ENCODE data around the gene RHOBTB1. TPM values are rescaled to one million over a fixed set of nuclear protein-coding genes. Genes with fewer than 3 reads are reported as not detected.
"Not testable (repeated sequence)": the region's sequence is repeated elsewhere in the genome, so short reads cannot be mapped to it uniquely, and the experiment has no call there.

Gene RHOBTB1
- total RNA-seq, 2 donors from 2014 or later = 0.64 TPM; not detected in 1

DNA sequence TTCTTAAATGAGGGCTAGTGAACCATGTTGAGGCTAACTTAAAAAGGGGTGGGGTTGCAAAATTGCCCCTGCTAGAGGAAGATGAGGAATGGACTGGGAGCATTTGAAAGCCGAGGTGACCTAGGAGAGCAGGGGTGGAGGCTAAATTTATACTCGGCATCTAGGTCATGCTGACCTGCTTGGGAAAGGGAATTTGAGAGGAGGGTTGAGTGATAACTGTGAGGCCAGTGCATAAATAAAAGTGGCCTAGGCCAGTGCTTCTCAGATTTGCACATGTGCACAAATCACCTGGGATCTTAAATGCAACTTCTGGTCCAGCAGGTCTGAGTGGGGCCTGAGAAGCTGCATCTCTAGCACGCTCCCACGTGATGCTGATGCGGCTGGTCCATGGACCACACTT lies 95.3 kb downstream of the RHOBTB1 start:
- no peaks in the 10 kb centered on the region for H3K9me3 Mint-ChIP-seq
- ATAC-seq (no peak), DNase-seq (ENCODE audit: low spot score) (no peak)
- H3K27me3 Mint-ChIP-seq = peaks cover 0 to 6% of the 10 kb centered on the region in 2 donors
- H3K4me1 Mint-ChIP-seq (ENCODE audit: low read depth in 2 of 2) = no peaks in the 10 kb centered on the region
- no peak overlapping the region for H3K4me3 Mint-ChIP-seq
- no peaks in the 10 kb centered on the region for H3K36me3 Mint-ChIP-seq
- H3K27ac Mint-ChIP-seq = no peak overlapping the region

DNA sequence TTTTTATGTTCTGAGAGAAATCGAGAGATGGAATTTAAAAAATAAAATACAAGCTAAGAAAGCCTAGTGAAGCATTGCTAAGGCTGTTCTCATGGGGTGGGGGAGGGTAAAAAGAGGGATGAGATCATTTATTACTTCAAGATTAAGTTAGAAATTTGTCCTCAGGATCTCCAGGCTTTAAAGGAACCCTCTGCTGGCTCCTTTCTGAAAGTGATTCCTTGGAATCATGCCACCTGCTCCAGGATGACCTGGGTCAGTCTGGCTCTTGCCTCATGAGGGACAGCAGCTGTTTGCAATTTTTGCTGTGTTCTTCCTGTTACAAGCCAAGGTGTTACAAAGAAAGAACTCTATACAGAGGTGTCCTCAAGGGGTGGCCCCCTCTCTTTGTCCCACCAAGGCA lies 95.9 kb downstream of the RHOBTB1 start:
- DNase-seq (ENCODE audit: low spot score) = no peak
- peaks cover 0 to 6% of the 10 kb centered on the region in 2 donors for H3K27me3 Mint-ChIP-seq
- ATAC-seq = no peak
- no peaks in the 10 kb centered on the region for H3K4me1 Mint-ChIP-seq (ENCODE audit: low read depth in 2 of 2)
- H3K9me3 Mint-ChIP-seq = no peaks in the 10 kb centered on the region
- no peak overlapping the region for H3K27ac Mint-ChIP-seq
- no peak overlapping the region for H3K4me3 Mint-ChIP-seq
- H3K36me3 Mint-ChIP-seq = no peaks in the 10 kb centered on the region

DNA sequence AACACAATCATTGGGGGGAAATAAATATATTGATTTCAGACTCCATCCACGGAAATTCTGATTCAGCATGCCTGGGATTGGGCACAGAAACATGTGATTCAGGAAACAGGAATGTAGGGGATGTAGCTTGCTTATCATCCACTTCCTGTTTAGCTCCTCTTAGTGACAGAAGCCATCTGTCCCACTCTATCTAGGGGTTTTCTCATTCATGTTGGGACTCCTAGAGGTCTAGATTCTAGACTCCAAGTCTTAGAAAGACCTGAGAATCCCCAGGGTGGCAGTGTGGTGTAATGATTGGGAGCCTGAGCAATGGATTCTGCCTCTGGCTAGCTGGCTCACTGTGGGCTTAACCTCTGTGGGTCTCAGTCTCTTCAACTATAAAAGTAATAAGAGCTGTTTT lies 97.8 kb downstream of the RHOBTB1 start:
- no peak overlapping the region for H3K4me3 Mint-ChIP-seq
- H3K27me3 Mint-ChIP-seq = peaks cover 3 to 4% of the 10 kb centered on the region in 2 donors
- ATAC-seq = no peak
- H3K9me3 Mint-ChIP-seq = no peaks in the 10 kb centered on the region
- no peak overlapping the region for H3K27ac Mint-ChIP-seq
- no peak for DNase-seq (ENCODE audit: low spot score)
- no peaks in the 10 kb centered on the region for H3K4me1 Mint-ChIP-seq (ENCODE audit: low read depth in 2 of 2)
- H3K36me3 Mint-ChIP-seq = no peaks in the 10 kb centered on the region

DNA sequence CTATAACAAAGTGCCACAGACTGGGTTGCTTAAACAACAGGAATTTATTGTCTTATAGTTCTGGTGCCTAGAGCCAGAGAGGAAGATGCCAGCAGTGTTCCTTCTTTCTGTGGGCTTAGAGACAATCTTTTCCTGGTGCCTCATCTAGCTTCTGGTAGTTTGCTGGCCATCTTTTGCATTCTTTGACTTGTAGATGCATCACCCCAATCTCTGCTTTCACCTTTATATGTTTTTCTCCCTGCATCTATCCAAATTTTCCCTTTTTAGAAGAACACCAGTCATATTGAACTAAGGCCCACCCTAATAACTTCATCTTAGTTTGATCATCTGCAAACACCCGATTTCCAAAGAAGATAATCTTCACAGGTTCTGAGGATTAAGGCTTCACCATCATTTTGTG lies 98.9 kb downstream of the RHOBTB1 start:
- DNase-seq (ENCODE audit: low spot score) (no peak), ATAC-seq (no peak)
- no peaks in the 10 kb centered on the region for H3K9me3 Mint-ChIP-seq
- H3K27ac Mint-ChIP-seq = no peak overlapping the region
- no peaks in the 10 kb centered on the region for H3K4me1 Mint-ChIP-seq (ENCODE audit: low read depth in 2 of 2)
- no peak overlapping the region for H3K4me3 Mint-ChIP-seq
- no peaks in the 10 kb centered on the region for H3K36me3 Mint-ChIP-seq
- peaks cover 0 to 3% of the 10 kb centered on the region in 2 donors for H3K27me3 Mint-ChIP-seq

DNA sequence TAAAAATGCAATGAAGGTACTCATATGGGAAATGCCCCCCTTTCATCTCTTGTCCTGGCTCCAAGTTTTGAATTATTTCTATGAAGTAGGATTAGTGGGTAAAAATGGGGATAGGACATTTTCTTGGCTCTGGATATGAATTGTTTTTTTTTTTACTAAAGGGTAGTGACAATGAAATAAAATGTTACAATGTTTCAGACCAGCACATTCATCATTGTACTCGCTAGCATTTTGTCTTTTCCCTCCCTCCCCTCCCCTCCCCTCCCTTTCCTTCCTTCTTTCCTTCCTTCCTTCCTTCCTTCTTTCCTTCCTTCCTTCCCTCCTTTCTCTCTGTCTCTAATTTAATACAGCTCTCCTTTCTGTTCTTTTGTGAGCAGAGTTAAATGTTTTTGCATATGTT lies 101.3 kb downstream of the RHOBTB1 start:
- Mint-ChIP-seq H3K9me3 (no peaks in the 10 kb centered on the region), H3K4me1 (ENCODE audit: low read depth in 2 of 2) (no peaks in the 10 kb centered on the region), H3K27ac (no peak overlapping the region), H3K36me3 (no peaks in the 10 kb centered on the region), H3K4me3 (no peak overlapping the region), H3K27me3 (peaks cover 3 to 13% of the 10 kb centered on the region in 2 donors)
- ATAC-seq (no peak), DNase-seq (ENCODE audit: low spot score) (no peak)

DNA sequence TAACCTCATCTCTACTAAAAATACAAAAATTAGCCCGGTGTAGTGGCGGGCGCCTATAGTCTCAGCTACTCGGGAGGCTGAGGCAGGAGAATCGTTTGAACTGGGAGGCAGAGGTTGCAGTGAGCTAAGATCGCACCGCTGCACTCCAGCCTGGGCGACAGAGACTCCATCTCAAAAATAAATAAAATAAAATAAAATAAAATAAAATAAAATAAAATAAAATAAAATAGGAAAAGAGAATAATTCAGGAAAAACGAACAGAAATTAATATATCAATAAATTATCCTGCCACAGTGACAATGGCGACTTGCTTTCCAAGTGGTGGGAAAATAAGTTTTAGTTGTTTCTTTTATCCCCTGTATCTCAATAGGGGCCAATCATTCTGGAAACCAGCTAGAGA lies 102.8 kb downstream of the RHOBTB1 start:
- not testable (repeated sequence) for DNase-seq (ENCODE audit: low spot score); H3K4me3 Mint-ChIP-seq; H3K4me1 Mint-ChIP-seq (ENCODE audit: low read depth in 2 of 2); ATAC-seq; H3K27ac Mint-ChIP-seq; H3K36me3 Mint-ChIP-seq; H3K9me3 Mint-ChIP-seq
- H3K27me3 Mint-ChIP-seq = peaks cover 3 to 19% of the 10 kb centered on the region in 2 donors

DNA sequence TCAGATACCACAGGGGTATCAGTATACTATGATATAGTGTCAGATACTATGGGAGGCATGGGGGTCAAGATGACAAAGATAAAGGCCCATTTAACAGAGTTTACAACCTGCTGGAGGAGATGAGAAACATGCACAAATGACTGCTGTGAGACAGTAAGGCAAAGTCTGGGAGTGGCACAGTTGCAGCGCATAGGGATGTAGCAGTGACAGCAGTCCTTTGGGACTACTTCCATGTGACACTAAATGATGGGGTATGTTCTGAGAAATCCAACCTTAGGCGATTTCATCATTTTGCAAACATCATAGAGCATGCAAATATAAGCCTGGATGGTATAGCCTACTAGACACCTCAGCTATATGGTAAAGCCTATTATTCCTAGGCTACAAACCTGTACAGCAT lies 108.9 kb downstream of the RHOBTB1 start:
- DNase-seq (ENCODE audit: low spot score) (no peak), ATAC-seq (peak in 1 of 2 donors; percentile 36)
- H3K9me3 Mint-ChIP-seq = no peaks in the 10 kb centered on the region
- H3K27ac Mint-ChIP-seq = no peak overlapping the region
- H3K27me3 Mint-ChIP-seq = peaks cover 0 to 19% of the 10 kb centered on the region in 2 donors
- H3K36me3 Mint-ChIP-seq = no peaks in the 10 kb centered on the region
- H3K4me3 Mint-ChIP-seq = no peak overlapping the region
- H3K4me1 Mint-ChIP-seq (ENCODE audit: low read depth in 2 of 2) = no peaks in the 10 kb centered on the region

DNA sequence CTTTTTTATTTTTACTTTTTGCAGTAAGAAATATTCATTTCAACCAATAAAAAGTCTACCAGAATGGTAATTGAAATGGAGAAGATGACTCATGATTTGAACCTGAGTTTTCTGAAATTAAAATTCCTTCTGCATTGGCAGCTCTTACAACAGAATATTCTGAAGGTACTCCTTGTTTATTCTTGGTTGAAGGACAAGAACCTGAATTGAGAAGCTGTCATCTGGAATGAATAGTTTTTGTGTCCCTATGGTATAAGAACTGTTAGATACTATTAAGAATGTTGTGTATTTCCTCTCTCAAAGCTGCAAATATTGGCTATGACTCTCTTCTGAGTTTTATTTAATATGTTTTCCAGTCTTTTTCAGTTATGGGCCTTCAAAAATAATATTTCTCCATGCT lies 109.6 kb downstream of the RHOBTB1 start:
- Mint-ChIP-seq H3K36me3 (no peaks in the 10 kb centered on the region), H3K9me3 (no peaks in the 10 kb centered on the region), H3K27me3 (peaks cover 0 to 19% of the 10 kb centered on the region in 2 donors), H3K4me3 (no peak overlapping the region), H3K27ac (no peak overlapping the region), H3K4me1 (ENCODE audit: low read depth in 2 of 2) (no peaks in the 10 kb centered on the region)
- ATAC-seq = no peak
- no peak for DNase-seq (ENCODE audit: low spot score)

DNA sequence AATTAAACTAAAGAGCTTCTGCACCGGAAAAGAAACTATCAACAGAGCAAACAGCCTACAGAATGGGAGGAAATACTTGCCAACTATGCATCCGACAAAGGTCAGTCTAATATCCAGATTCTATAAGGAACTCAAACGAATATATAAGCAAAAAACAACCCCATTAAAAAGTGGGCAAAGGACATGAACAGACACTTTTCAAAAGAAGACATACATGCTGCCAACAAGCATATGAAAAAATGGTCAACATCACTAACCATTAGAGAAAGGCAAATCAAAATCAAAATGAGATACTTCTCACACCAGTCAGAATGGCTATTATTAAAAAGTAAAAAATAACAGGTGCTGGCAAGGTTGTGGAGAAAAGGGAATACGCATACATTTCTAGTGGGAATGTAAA lies 111.8 kb downstream of the RHOBTB1 start:
- not testable (repeated sequence) for ATAC-seq; H3K27ac Mint-ChIP-seq; H3K4me3 Mint-ChIP-seq; H3K4me1 Mint-ChIP-seq (ENCODE audit: low read depth in 2 of 2); H3K9me3 Mint-ChIP-seq; DNase-seq (ENCODE audit: low spot score); H3K36me3 Mint-ChIP-seq
- peaks cover 5 to 14% of the 10 kb centered on the region in 2 donors for H3K27me3 Mint-ChIP-seq

DNA sequence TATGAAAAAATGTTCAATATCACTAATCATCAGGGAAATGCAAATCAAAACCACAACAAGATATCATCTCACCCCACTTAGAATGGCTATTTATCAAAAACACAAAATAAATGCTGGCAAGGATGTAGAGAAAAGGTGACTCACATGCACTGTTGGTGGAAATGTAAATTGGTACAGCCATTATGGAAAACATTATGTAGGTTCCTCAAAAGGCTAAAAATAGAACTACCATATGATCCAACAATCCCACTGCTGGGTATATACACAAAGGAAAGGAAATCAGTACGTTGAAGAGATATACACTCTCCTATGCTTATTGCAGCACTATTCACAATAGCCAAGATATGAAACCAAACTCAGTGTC lies 115.5 kb downstream of the RHOBTB1 start:
- no peak for ATAC-seq
- Mint-ChIP-seq H3K27ac (no peak overlapping the region), H3K9me3 (no peaks in the 10 kb centered on the region), H3K27me3 (peaks cover 9 to 14% of the 10 kb centered on the region in 2 donors), H3K4me3 (no peak overlapping the region), H3K4me1 (ENCODE audit: low read depth in 2 of 2) (peaks cover 2 to 10% of the 10 kb centered on the region in 2 donors), H3K36me3 (no peaks in the 10 kb centered on the region)
- no peak for DNase-seq (ENCODE audit: low spot score)

DNA sequence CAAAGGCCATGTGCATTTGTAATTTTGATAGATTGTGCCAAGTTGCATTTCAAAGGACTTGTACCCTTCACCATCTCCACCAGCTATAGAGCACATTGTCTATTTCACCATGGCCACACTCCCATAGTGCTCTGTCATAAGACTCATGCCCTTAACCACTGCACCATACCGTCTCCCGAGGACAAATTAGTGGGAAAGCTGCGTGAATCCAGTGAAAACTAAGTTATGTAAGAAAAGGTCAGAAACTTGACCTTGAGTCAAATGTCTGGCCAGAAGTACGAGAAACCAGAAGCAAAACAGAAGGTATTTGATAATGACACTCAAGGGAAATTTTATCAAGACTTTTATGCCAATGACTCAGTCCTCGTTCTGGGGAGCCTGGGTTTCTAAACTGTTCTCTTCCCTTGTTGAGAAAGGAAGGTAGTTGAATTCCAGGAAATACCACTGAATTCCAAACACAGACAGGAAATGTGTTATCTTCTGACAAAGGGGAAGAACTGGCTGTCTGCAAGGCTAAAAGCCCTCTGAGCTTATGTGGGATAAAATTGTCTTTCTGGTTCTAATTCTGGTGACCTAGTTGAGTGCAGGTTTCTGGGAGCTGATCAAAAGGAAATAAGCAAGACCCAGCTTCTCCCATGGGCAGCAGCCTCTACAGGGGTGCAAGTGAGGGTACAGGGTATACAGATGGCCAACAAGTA lies 116.0 kb downstream of the RHOBTB1 start:
- Mint-ChIP-seq H3K36me3 (no peaks in the 10 kb centered on the region), H3K4me1 (ENCODE audit: low read depth in 2 of 2) (peaks cover 2 to 10% of the 10 kb centered on the region in 2 donors)
- ATAC-seq = no peak

DNA sequence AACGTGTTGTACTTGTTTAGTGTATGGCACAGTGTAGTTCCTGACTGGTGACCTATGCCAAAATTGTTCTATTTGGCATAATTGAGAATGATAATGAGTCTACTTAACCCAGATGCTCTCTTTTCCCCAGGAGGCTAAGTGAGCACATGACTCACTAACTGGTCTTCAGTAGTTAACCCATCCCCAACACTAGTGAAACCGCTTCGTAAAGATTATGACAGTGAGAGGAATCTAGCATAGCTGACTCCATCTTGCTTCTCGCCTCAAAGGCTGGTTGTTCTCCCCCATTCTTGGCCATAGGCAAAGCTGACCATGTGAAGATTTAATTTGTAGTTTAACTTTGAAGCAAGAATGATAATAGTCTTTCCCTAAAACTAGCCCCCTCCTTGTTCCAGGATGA lies 118.5 kb downstream of the RHOBTB1 start:
- Mint-ChIP-seq H3K4me3 (no peak overlapping the region), H3K9me3 (no peaks in the 10 kb centered on the region), H3K4me1 (ENCODE audit: low read depth in 2 of 2) (peaks cover 3 to 10% of the 10 kb centered on the region in 2 donors), H3K27ac (no peak overlapping the region), H3K27me3 (peaks cover 9 to 14% of the 10 kb centered on the region in 2 donors), H3K36me3 (no peaks in the 10 kb centered on the region)
- DNase-seq (ENCODE audit: low spot score) (no peak), ATAC-seq (no peak)

More for the DNA sequence above, 116.0 kb downstream of the RHOBTB1 start:
- no peaks in the 10 kb centered on the region for H3K9me3 Mint-ChIP-seq
- H3K27me3 Mint-ChIP-seq = peaks cover 9 to 14% of the 10 kb centered on the region in 2 donors
- H3K4me3 Mint-ChIP-seq = no peak overlapping the region
- H3K27ac Mint-ChIP-seq = no peak overlapping the region
- no peak for DNase-seq (ENCODE audit: low spot score)

DNA sequence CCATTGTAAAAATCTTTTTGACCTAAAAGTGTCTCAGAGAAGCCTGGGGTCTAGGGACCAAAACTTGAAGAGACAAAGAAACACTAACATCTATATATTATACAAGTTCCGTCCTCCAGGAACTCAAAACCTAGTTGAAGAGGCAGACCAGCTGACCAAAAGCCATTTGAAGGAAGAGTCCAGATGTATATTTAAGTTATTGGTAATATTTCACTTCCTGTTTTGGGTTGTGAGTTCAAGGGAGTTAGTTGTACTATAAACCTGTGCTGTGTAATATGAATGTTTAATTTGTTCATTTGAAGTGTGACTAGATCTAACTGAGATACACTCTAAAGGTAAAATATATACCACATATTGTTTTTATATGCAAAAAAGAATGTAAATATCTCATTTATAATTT lies 120.7 kb downstream of the RHOBTB1 start:
- H3K27me3 Mint-ChIP-seq = peaks cover 5 to 7% of the 10 kb centered on the region in 2 donors
- no peak overlapping the region for H3K4me3 Mint-ChIP-seq
- no peaks in the 10 kb centered on the region for H3K9me3 Mint-ChIP-seq
- H3K27ac Mint-ChIP-seq = no peak overlapping the region
- ATAC-seq (no peak), DNase-seq (ENCODE audit: low spot score) (no peak)
- peaks cover 8 to 13% of the 10 kb centered on the region in 2 donors for H3K4me1 Mint-ChIP-seq (ENCODE audit: low read depth in 2 of 2)
- no peaks in the 10 kb centered on the region for H3K36me3 Mint-ChIP-seq

DNA sequence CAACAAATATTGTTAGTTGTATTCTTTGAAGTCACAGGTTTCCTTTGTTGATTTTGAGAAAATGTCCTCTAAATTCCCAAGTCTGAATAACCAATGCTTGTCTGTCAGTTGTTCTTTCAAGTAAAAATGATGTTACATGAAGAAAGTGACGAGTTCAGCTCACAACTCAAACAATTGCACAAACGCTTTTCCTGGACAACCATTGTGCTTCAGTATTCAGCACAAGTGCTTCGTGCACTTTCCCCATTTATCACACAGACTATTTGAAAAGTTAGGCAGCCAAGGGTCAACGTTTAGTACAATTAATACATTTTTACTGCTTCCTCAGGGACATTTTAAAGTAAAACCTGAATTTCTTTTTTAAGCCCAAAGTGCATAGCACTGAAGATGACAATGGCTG lies 121.2 kb downstream of the RHOBTB1 start:
- ATAC-seq = no peak
- Mint-ChIP-seq H3K36me3 (no peaks in the 10 kb centered on the region), H3K27me3 (peaks cover 2 to 4% of the 10 kb centered on the region in 2 donors), H3K27ac (no peak overlapping the region), H3K4me1 (ENCODE audit: low read depth in 2 of 2) (peaks cover 8% of the 10 kb centered on the region in 2 donors), H3K9me3 (no peaks in the 10 kb centered on the region), H3K4me3 (no peak overlapping the region)
- no peak for DNase-seq (ENCODE audit: low spot score)

DNA sequence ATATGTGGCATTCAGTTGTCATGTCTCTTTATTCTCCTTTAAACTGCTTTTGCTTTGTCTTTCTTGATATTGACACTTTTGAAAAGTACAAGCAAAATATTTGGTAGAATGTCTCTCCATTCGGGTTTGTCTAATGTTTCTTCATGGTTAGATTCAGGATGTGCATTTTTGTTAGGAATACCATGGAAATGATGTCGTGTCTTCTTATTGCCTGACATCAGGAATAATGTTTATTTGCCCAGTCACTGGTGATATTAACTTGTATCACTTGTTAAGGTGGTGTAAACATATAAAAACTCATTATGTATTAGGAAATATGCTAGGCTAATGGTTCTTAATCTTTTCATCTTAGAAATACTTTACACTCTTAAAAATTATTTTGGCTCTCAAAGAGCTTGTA lies 122.3 kb downstream of the RHOBTB1 start:
- Mint-ChIP-seq H3K36me3 (no peaks in the 10 kb centered on the region), H3K9me3 (no peaks in the 10 kb centered on the region), H3K4me3 (no peak overlapping the region), H3K27me3 (peaks cover 0 to 4% of the 10 kb centered on the region in 2 donors), H3K4me1 (ENCODE audit: low read depth in 2 of 2) (peaks cover 6 to 8% of the 10 kb centered on the region in 2 donors), H3K27ac (no peak overlapping the region)
- DNase-seq (ENCODE audit: low spot score) (no peak), ATAC-seq (no peak)

Data from natural killer cell treated with Interleukin-12 subunit alpha and Interleukin-12 subunit beta and Interleukin-15 and Interleukin-18, amount 100 ng/mL, for 72 hours (primary cell).